HepG2 (cell line): ENCODE data around the gene SIRPB2. TPM values are rescaled to one million over a fixed set of nuclear protein-coding genes. Genes with fewer than 3 reads are reported as not detected.

Experiments used
- ATF4 ChIP-seq, 2 experiments: fragments of 450-650 bp in 1 of 2; sonication (generic) in 1 of 2; formaldehyde crosslinking; IDR thresholded peaks; 2 replicates each; pipeline versions ENCODE4 v1.5.0 to v1.8.0; 2020 to 2022; ENCODE audit warnings: mild to moderate bottlenecking in 1 of 2, missing genetic modification reagents in 1 of 2
- ATM ChIP-seq: fragments of 450-650 bp; IDR thresholded peaks from 2 replicates; pipeline ENCODE4 v1.7.1; 2017; ENCODE audit warnings: mild to moderate bottlenecking, borderline replicate concordance
- BHLHE40 ChIP-seq: IDR thresholded peaks from 2 replicates; pipeline ENCODE4 v1.6.1; 2011; ENCODE audit warnings: low read length, improper control_type of control experiment
- ETV5 ChIP-seq: IDR thresholded peaks from 2 replicates; pipeline ENCODE4 v1.6.1; 2018; ENCODE audit warnings: missing biosample characterization, missing genetic modification reagents, inconsistent platforms, borderline replicate concordance
- FOXJ3 ChIP-seq: sonication (generic); formaldehyde crosslinking; IDR thresholded peaks from 2 replicates; pipeline ENCODE4 v1.4.0; 2020; ENCODE audit warnings: missing genetic modification reagents, mild to moderate bottlenecking, borderline replicate concordance
- FOXK2 ChIP-seq: fragments of 450-650 bp; IDR thresholded peaks from 2 replicates; pipeline ENCODE4 v1.6.1; 2016
- GATA4 ChIP-seq: sonication (generic); IDR thresholded peaks from 2 replicates; pipeline ENCODE4 v1.6.1; 2016; ENCODE audit warnings: antibody characterized with exemption, low read depth, borderline replicate concordance
- HCFC1 ChIP-seq: fragments of 150-350 bp; IDR thresholded peaks from 2 replicates; pipeline ENCODE4 v1.6.1; 2014; ENCODE audit warnings: low read depth, low read length
- HIVEP1 ChIP-seq: sonication (generic); formaldehyde crosslinking; IDR thresholded peaks from 2 replicates; pipeline ENCODE4 v1.4.0; 2020; ENCODE audit warnings: mild to moderate bottlenecking, missing genetic modification reagents
- ISL2 ChIP-seq: sonication (generic); formaldehyde crosslinking; IDR thresholded peaks from 2 replicates; pipeline ENCODE4 v1.5.0; 2020; ENCODE audit warnings: missing genetic modification reagents
- MAFK ChIP-seq, 2 experiments: IDR thresholded peaks in 1 of 2; conservative IDR thresholded peaks in 1 of 2; 2 replicates each; pipeline ENCODE4 v1.6.1; 2011; ENCODE audit warnings: improper control_type of control experiment in 2 of 2, low read length in 2 of 2
- PITX1 ChIP-seq: sonication (generic); formaldehyde crosslinking; IDR thresholded peaks from 2 replicates; pipeline ENCODE4 v1.5.1; 2020; ENCODE audit warnings: mild to moderate bottlenecking, missing genetic modification reagents
- POLR2AphosphoS5 ChIP-seq: IDR thresholded peaks from 2 replicates; pipeline ENCODE4 v1.6.1; 2012; ENCODE audit warnings: low read depth, low read length
- STAG1 ChIP-seq: sonication (generic); formaldehyde crosslinking; IDR thresholded peaks from 2 replicates; pipeline ENCODE4 v1.4.0; 2020; ENCODE audit warnings: missing genetic modification reagents
- XRCC5 ChIP-seq: fragments of 200-400 bp; formaldehyde crosslinking; optimal IDR thresholded peaks from 2 replicates; pipeline ENCODE3; 2017; ENCODE audit warnings: mild to moderate bottlenecking, low read length
- ZFP41 ChIP-seq: sonication (generic); formaldehyde crosslinking; IDR thresholded peaks from 2 replicates; pipeline ENCODE4 v1.4.0; 2020; ENCODE audit warnings: mild to moderate bottlenecking, missing genetic modification reagents, borderline replicate concordance
- ZFX ChIP-seq: sonication (generic); formaldehyde crosslinking; IDR thresholded peaks from 2 replicates; pipeline ENCODE4 v1.4.0; 2020; ENCODE audit warnings: mild to moderate bottlenecking, low read depth, missing genetic modification reagents, moderate library complexity
- ZNF225 ChIP-seq: sonication (generic); formaldehyde crosslinking; IDR thresholded peaks from 2 replicates; pipeline ENCODE4 v1.4.0; 2020; ENCODE audit warnings: mild to moderate bottlenecking, missing genetic modification reagents
- ZNF589 ChIP-seq: sonication (generic); formaldehyde crosslinking; conservative IDR thresholded peaks from 2 replicates; pipeline ENCODE4 v1.8.0; 2022; ENCODE audit warnings: mild to moderate bottlenecking, moderate library complexity, missing genetic modification reagents
- ZNF773 ChIP-seq: sonication (generic); formaldehyde crosslinking; IDR thresholded peaks from 2 replicates; pipeline ENCODE4 v1.4.0; 2020; ENCODE audit warnings: missing genetic modification reagents, borderline replicate concordance
- ZZZ3 ChIP-seq: sonication (generic); formaldehyde crosslinking; IDR thresholded peaks from 2 replicates; pipeline ENCODE4 v1.4.0; 2020; ENCODE audit warnings: missing genetic modification reagents, mild to moderate bottlenecking, borderline replicate concordance
- polyA plus RNA-seq, 8 experiments: library from polyadenylated mRNA; depleted of rRNA in 3 of 8; stranded (reverse) in 7 of 8; unstranded in 1 of 8; fragments of >200 nt; fragmentation: Illumina TruSeq in 4 of 8; extraction: Trizol in 4 of 8; gene quantifications; 2 replicates each; pipeline versions ENCODE4 v1.2.1 to v1.2.3, GENCODE V29; 2011 to 2016; ENCODE audit warnings: low read depth in 4 of 8, missing spikeins in 1 of 8, mixed read lengths in 1 of 8; ENCODE audit not compliant: insufficient read depth in 1 of 8
- total RNA-seq, 5 experiments: library from RNA; depleted of rRNA; stranded (reverse); fragments of >200 nt; fragmentation: Illumina TruSeq; extraction: Trizol; gene quantifications; 2 replicates each; pipeline ENCODE4 v1.2.3, GENCODE V29; 2016; ENCODE audit warnings: low read depth in 1 of 5
- TF ChIP-seq, protein P1 (sequence below): sonication (generic); formaldehyde crosslinking; IDR thresholded peaks from 2 replicates; pipeline ENCODE4 v1.8.0; 2023; ENCODE audit warnings: mild to moderate bottlenecking, missing genetic modification reagents
- TF ChIP-seq, protein P2 (sequence below): sonication (generic); formaldehyde crosslinking; IDR thresholded peaks from 2 replicates; pipeline ENCODE4 v1.4.0; 2020; ENCODE audit warnings: missing genetic modification reagents
- TF ChIP-seq, protein P3 (sequence below): sonication (generic); formaldehyde crosslinking; IDR thresholded peaks from 2 replicates; pipeline ENCODE4 v1.4.0; 2020; ENCODE audit warnings: mild to moderate bottlenecking, missing genetic modification reagents
- TF ChIP-seq, protein P4 (sequence below): sonication (generic); formaldehyde crosslinking; IDR thresholded peaks from 2 replicates; pipeline ENCODE4 v1.5.1; 2020; ENCODE audit warnings: missing genetic modification reagents, mild to moderate bottlenecking, borderline replicate concordance

Gene SIRPB2
- total and polyA plus RNA-seq, 2 of the 13 experiments (the other 11 are each of a cell fraction or from before 2014, with no cell fraction given) = not detected

GRCh38 chr20:1469925-1470571 is 21.2 kb downstream of the SIRPB2 start (continued):
- peak; percentile 93 for TF ChIP-seq STAG1 (CRISPR knock-in tag)
- TF ChIP-seq FOXJ3 (CRISPR knock-in tag) = no peak; the same call in none of the 2 replicates
- TF ChIP-seq ATF4 (CRISPR knock-in tag; IDR thresholded peaks at IDR 0.05) = no peak
- TF ChIP-seq, protein P1, sequence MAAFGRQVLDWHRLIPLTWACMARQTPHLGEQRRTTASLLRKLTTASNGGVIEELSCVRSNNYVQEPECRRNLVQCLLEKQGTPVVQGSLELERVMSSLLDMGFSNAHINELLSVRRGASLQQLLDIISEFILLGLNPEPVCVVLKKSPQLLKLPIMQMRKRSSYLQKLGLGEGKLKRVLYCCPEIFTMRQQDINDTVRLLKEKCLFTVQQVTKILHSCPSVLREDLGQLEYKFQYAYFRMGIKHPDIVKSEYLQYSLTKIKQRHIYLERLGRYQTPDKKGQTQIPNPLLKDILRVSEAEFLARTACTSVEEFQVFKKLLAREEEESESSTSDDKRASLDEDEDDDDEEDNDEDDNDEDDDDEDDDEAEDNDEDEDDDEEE (CRISPR knock-in tag) = peak; percentile 78; the same call in 1 of the 2 replicates
- TF ChIP-seq HCFC1 = peak; percentile 43; the same call in 1 of the 2 replicates
- no peak for TF ChIP-seq POLR2AphosphoS5
- TF ChIP-seq, protein P2, sequence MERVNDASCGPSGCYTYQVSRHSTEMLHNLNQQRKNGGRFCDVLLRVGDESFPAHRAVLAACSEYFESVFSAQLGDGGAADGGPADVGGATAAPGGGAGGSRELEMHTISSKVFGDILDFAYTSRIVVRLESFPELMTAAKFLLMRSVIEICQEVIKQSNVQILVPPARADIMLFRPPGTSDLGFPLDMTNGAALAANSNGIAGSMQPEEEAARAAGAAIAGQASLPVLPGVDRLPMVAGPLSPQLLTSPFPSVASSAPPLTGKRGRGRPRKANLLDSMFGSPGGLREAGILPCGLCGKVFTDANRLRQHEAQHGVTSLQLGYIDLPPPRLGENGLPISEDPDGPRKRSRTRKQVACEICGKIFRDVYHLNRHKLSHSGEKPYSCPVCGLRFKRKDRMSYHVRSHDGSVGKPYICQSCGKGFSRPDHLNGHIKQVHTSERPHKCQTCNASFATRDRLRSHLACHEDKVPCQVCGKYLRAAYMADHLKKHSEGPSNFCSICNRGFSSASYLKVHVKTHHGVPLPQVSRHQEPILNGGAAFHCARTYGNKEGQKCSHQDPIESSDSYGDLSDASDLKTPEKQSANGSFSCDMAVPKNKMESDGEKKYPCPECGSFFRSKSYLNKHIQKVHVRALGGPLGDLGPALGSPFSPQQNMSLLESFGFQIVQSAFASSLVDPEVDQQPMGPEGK (CRISPR knock-in tag) = peak; percentile 49
- TF ChIP-seq ZNF589 = no peak
- TF ChIP-seq ZFP41 = peak; percentile 64; the same call in 1 of the 2 replicates
- TF ChIP-seq XRCC5 = peak; percentile 98
- peak; percentile 30; the same call in 1 of the 2 replicates for TF ChIP-seq PITX1
- TF ChIP-seq, protein P3, sequence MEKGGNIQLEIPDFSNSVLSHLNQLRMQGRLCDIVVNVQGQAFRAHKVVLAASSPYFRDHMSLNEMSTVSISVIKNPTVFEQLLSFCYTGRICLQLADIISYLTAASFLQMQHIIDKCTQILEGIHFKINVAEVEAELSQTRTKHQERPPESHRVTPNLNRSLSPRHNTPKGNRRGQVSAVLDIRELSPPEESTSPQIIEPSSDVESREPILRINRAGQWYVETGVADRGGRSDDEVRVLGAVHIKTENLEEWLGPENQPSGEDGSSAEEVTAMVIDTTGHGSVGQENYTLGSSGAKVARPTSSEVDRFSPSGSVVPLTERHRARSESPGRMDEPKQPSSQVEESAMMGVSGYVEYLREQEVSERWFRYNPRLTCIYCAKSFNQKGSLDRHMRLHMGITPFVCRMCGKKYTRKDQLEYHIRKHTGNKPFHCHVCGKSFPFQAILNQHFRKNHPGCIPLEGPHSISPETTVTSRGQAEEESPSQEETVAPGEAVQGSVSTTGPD (CRISPR knock-in tag) = no peak
- peak; percentile 57 to 70 for TF ChIP-seq MAFK (conservative IDR thresholded peaks at IDR 0.05 in 1 of 2, IDR thresholded peaks at IDR 0.05 in 1 of 2; ENCODE audit: low read length in 2 of 2)
- 0 out of 2 replicates have a peak, but pooled peaks have one; percentile 16 for TF ChIP-seq FOXK2
- peak; percentile 89; the same call in 1 of the 2 replicates for TF ChIP-seq ZNF225 (CRISPR knock-in tag)
- TF ChIP-seq GATA4 = no peak
- no peak for TF ChIP-seq HIVEP1 (CRISPR knock-in tag)
- TF ChIP-seq, protein P4, sequence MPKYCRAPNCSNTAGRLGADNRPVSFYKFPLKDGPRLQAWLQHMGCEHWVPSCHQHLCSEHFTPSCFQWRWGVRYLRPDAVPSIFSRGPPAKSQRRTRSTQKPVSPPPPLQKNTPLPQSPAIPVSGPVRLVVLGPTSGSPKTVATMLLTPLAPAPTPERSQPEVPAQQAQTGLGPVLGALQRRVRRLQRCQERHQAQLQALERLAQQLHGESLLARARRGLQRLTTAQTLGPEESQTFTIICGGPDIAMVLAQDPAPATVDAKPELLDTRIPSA (CRISPR knock-in tag) = no peak
- peak; percentile 86 for TF ChIP-seq ZFX (CRISPR knock-in tag)
- TF ChIP-seq ZZZ3 (CRISPR knock-in tag) = peak; percentile 82; the same call in 1 of the 2 replicates
- TF ChIP-seq ETV5 (CRISPR knock-in tag) = peak; percentile 31; the same call in 1 of the 2 replicates
- TF ChIP-seq BHLHE40 = peak; percentile 58; the same call in 1 of the 2 replicates
- no peak for TF ChIP-seq ZNF773 (CRISPR knock-in tag)
- TF ChIP-seq ISL2 (CRISPR knock-in tag) = 0 out of 2 replicates have a peak, but pooled peaks have one; percentile 48
- TF ChIP-seq ATM = no peak
